HepG2 (cell line): ENCODE data around the gene FAM83F.

Source experiments
- ATF7 ChIP-seq, 2 experiments: fragments of 450-650 bp in 1 of 2; sonication (generic) in 1 of 2; formaldehyde crosslinking in 1 of 2; IDR thresholded peaks; 2 replicates each; pipeline versions ENCODE4 v1.4.0 to v1.6.1; 2016 to 2020; ENCODE audit warnings: antibody characterized with exemption in 1 of 2, mild to moderate bottlenecking in 1 of 2, missing genetic modification reagents in 1 of 2
- POLR2A ChIP-seq, 2 experiments: IDR thresholded peaks; 2 replicates each; pipeline ENCODE4 v1.6.1; 2011; ENCODE audit warnings: low read depth in 2 of 2, low read length in 2 of 2, mild to moderate bottlenecking in 1 of 2, moderate library complexity in 1 of 2; ENCODE audit not compliant: insufficient read depth in 1 of 2
- YY1 ChIP-seq: IDR thresholded peaks from 2 replicates; pipeline ENCODE4 v1.6.1; 2011; ENCODE audit warnings: low read length, low read depth, moderate library complexity, mild to moderate bottlenecking; ENCODE audit not compliant: insufficient read depth, insufficient replicate concordance
- TF ChIP-seq, protein P1 (sequence below): sonication (generic); formaldehyde crosslinking; IDR thresholded peaks from 2 replicates; pipeline ENCODE4 v1.5.0; 2020; ENCODE audit warnings: mild to moderate bottlenecking, missing genetic modification reagents, moderate library complexity

DNA sequence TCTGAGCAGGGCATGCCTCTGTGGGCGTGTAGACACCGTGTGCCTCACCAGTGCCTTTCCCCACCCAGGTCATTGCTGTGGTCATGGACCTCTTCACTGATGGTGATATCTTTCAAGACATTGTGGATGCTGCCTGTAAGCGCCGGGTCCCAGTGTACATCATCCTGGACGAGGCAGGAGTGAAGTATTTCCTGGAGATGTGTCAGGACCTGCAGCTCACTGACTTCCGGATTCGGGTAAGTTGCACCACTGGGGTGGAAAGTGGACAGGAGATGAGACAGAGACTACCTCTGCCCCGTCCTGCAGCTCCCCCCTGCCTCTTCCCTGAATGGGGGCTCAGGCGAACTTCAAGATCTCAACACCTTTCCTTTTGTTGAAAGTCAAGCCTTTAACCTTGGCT lies 24.3 kb downstream of the FAM83F start:
- TF ChIP-seq POLR2A (IDR thresholded peaks at IDR 0.05; ENCODE audit: insufficient read depth in 1 of 2, low read depth in 2 of 2, low read length in 2 of 2) (no peak), ATF7 (IDR thresholded peaks at IDR 0.05) (no peak), ATF7 (CRISPR knock-in tag; IDR thresholded peaks at IDR 0.05) (no peak), YY1 (no peak)
- TF ChIP-seq, protein P1, sequence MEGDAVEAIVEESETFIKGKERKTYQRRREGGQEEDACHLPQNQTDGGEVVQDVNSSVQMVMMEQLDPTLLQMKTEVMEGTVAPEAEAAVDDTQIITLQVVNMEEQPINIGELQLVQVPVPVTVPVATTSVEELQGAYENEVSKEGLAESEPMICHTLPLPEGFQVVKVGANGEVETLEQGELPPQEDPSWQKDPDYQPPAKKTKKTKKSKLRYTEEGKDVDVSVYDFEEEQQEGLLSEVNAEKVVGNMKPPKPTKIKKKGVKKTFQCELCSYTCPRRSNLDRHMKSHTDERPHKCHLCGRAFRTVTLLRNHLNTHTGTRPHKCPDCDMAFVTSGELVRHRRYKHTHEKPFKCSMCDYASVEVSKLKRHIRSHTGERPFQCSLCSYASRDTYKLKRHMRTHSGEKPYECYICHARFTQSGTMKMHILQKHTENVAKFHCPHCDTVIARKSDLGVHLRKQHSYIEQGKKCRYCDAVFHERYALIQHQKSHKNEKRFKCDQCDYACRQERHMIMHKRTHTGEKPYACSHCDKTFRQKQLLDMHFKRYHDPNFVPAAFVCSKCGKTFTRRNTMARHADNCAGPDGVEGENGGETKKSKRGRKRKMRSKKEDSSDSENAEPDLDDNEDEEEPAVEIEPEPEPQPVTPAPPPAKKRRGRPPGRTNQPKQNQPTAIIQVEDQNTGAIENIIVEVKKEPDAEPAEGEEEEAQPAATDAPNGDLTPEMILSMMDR: no peak
